Body of pancreas (tissue), 4 donors: ENCODE measurements around the gene GIMAP6.

Experiments used
- CTCF ChIP-seq, 7 experiments: fragments of 450-650 bp in 4 of 7; fragments of 200-600 bp in 3 of 7; sonication (generic) in 3 of 7; IDR thresholded peaks; one replicate each; pipeline ENCODE4 v1.5.1; 2016 to 2019; ENCODE audit warnings: antibody characterized with exemption in 7 of 7
- POLR2A ChIP-seq, 3 donors: fragments of 450-650 bp; IDR thresholded peaks; one replicate each; pipeline ENCODE4 v1.6.1; 2016; ENCODE audit warnings: antibody characterized with exemption in 3 of 3, mild to moderate bottlenecking in 2 of 3

GRCh38 chr7:150641854-150642253, 9.7 kb upstream of the GIMAP6 start:
- no peak for TF ChIP-seq CTCF (IDR thresholded peaks at IDR 0.05)
- TF ChIP-seq POLR2A (IDR thresholded peaks at IDR 0.05) = no peak
